GM12873 (cell line): Measurements from ENCODE around the gene INHBA.

Experiments used
- CTCF ChIP-seq: IDR thresholded peaks from 2 replicates; pipeline ENCODE4 v1.5.1; 2012; ENCODE audit warnings: low read depth, mild to moderate bottlenecking, moderate library complexity, low read length, control low read depth; ENCODE audit not compliant: insufficient read depth; ENCODE audit errors: missing control alignments

The INHBA gene

GRCh38 chr7:41701068-41701941 lies 1.6 kb downstream of the INHBA start:
- no peak for TF ChIP-seq CTCF

GRCh38 chr7:41700044-41700471 lies 2.8 kb downstream of the INHBA start:
- no peak for TF ChIP-seq CTCF

GRCh38 chr7:41699516-41699915 lies 3.4 kb downstream of the INHBA start:
- no peak for TF ChIP-seq CTCF

- TF ChIP-seq CTCF: no peak
Observed at GRCh38 chr7:41698726-41699125, 4.2 kb downstream of the INHBA start.

GRCh38 chr7:41698114-41698513 lies 4.8 kb downstream of the INHBA start:
- no peak for TF ChIP-seq CTCF

GRCh38 chr7:41696323-41696916 lies 6.5 kb downstream of the INHBA start:
- TF ChIP-seq CTCF: peak; percentile 72

GRCh38 chr7:41695661-41696322 lies 7.1 kb downstream of the INHBA start:
- TF ChIP-seq CTCF: no peak
